ENCODE results near the gene PNMA8A.

DNA sequence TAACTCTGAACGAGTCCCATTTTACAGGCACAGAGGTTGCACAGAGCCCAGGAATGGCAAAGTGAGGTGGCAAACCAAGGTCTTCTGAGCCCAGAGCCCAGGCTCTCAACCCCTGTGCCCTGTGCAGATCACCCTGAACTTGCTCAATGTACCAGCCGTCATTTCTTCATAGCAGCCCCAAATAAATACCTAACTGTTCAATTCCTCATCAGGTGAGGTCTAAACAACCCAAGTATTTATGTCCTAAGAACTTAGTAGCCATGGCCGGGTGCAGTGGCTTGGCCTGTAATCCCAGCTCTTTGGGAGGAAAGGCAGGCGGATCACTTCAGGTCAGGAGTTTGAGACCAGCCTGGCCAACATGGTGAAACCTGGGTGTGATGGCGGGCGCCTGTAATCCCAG, 46.1 kb upstream of the PNMA8A start:
- TF ChIP-seq SP1 (IDR thresholded peaks at IDR 0.05; ENCODE audit: low read depth, low read length) (no peak), ZNF274 (IDR thresholded peaks at IDR 0.05; ENCODE audit: borderline replicate concordance, extremely low read depth, low read length) (no peak), RAD21 (IDR thresholded peaks at IDR 0.05 in 1 of 2, conservative IDR thresholded peaks at IDR 0.05 in 1 of 2; ENCODE audit: low read depth in 2 of 2, low read length in 2 of 2) (no peak), CHD2 (IDR thresholded peaks at IDR 0.05; ENCODE audit: low read length) (no peak), TAF1 (IDR thresholded peaks at IDR 0.05; ENCODE audit: low read depth, low read length) (no peak), TCF12 (IDR thresholded peaks at IDR 0.05; ENCODE audit: low read depth, low read length) (no peak), SP4 (IDR thresholded peaks at IDR 0.05; ENCODE audit: low read length) (no peak), EP300 (IDR thresholded peaks at IDR 0.05; ENCODE audit: borderline replicate concordance in 1 of 2, low read depth in 2 of 2, low read length in 2 of 2) (no peak), POLR2AphosphoS5 (IDR thresholded peaks at IDR 0.05; ENCODE audit: low read depth, low read length) (no peak), BRCA1 (IDR thresholded peaks at IDR 0.05; ENCODE audit: low read depth, low read length) (no peak)
- TF ChIP-seq, protein P1, sequence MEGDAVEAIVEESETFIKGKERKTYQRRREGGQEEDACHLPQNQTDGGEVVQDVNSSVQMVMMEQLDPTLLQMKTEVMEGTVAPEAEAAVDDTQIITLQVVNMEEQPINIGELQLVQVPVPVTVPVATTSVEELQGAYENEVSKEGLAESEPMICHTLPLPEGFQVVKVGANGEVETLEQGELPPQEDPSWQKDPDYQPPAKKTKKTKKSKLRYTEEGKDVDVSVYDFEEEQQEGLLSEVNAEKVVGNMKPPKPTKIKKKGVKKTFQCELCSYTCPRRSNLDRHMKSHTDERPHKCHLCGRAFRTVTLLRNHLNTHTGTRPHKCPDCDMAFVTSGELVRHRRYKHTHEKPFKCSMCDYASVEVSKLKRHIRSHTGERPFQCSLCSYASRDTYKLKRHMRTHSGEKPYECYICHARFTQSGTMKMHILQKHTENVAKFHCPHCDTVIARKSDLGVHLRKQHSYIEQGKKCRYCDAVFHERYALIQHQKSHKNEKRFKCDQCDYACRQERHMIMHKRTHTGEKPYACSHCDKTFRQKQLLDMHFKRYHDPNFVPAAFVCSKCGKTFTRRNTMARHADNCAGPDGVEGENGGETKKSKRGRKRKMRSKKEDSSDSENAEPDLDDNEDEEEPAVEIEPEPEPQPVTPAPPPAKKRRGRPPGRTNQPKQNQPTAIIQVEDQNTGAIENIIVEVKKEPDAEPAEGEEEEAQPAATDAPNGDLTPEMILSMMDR (IDR thresholded peaks at IDR 0.05; ENCODE audit: control extremely low read depth in 1 of 3, insufficient read depth in 1 of 3, low read depth in 1 of 3, low read length in 3 of 3) = no peak

Data from H1 (cell line).